ENCODE data around the gene AP5B1. TPM values are rescaled to one million over a fixed set of nuclear protein-coding genes. Genes with fewer than 3 reads are reported as not detected.

Gene AP5B1
- total RNA-seq, 4 donors from 2014 or later = 16.4 to 38.5 (median 23.3) TPM

GRCh38 chr11:65781152-65781961, 581 bp upstream of the AP5B1 start:
- DNase-seq = no peak
- Histone ChIP-seq H3K4me1 (peaks cover 49 to 90% (median 56%) of the 10 kb centered on the region in 3 donors), H3K4me3 (peak overlapping the region; percentile 79 to 100 (median 82)), H3K27ac (peak overlapping the region; percentile 88 to 95 (median 91)), H3K36me3 (peaks cover 16 to 30% (median 23%) of the 10 kb centered on the region in 3 donors), H3K9me3 (no peaks in the 10 kb centered on the region), H3K27me3 (peaks cover 0 to 19% (median 3%) of the 10 kb centered on the region in 4 donors)
- intact Hi-C loops (cut with DNase I) = loop anchor here (5.0 kb wide), 1 partner anchor 36 kb away; no protein-coding TSS in a partner anchor
- no peak for TF ChIP-seq POLR2A (IDR thresholded peaks at IDR 0.05)
- TF ChIP-seq, protein P1, sequence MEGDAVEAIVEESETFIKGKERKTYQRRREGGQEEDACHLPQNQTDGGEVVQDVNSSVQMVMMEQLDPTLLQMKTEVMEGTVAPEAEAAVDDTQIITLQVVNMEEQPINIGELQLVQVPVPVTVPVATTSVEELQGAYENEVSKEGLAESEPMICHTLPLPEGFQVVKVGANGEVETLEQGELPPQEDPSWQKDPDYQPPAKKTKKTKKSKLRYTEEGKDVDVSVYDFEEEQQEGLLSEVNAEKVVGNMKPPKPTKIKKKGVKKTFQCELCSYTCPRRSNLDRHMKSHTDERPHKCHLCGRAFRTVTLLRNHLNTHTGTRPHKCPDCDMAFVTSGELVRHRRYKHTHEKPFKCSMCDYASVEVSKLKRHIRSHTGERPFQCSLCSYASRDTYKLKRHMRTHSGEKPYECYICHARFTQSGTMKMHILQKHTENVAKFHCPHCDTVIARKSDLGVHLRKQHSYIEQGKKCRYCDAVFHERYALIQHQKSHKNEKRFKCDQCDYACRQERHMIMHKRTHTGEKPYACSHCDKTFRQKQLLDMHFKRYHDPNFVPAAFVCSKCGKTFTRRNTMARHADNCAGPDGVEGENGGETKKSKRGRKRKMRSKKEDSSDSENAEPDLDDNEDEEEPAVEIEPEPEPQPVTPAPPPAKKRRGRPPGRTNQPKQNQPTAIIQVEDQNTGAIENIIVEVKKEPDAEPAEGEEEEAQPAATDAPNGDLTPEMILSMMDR (IDR thresholded peaks at IDR 0.05) = peak in 3 of 6 experiments; percentile 29 to 47 (median 45)
- WGBS, 2 donors = 10 to 41% methylated on average over 2 to 7 of the region's 83 CpGs

DNA sequence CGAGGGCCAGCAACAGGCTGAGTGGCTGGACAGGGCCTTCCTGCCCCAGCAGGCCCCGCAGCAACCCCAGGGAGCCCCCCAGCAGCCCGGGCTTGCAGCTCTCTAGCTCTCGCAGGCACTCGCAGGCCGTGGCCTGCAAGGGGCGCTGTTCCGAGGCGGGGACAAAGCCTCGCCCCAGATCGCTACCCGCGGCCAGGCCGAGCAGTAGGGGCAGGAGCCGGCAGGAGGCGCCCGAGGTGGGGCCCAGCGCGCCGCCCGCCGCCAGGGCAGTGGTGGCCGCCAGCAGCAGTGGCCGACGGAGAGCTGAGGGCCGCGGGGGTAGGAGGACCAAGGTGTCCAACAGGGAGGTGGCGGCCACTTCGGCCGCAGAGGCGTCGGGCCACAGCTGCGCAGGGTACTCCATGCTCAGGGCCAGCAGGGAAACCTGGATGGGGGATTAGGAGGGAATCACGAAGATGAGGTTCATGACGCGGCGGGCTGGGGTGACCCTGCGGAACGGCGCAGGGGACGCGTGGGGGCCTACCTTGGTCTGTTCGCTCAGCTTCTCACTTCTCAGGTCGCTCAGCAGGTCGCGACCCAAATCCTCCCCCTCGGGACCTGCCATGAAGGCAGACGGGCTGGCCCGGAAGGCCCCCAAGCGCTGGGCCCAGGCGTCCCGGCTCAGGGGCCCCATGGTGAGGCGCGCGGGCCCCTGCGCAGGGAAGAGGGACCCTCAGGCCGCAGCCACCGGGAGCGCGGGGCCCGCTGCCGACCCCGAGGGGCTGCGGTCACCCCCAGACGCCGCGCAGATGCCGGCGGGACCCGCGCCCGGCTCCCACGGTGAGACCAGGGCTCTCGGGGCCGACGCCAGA, 632 bp downstream of the AP5B1 start:
- 4% methylated on average over 5 of the region's 76 CpGs; no CpG with 5 or more reads in 1 of the 2 donors for WGBS, 2 donors
- peak in 1 of 4 donors; percentile 68 for TF ChIP-seq POLR2A (IDR thresholded peaks at IDR 0.05)
- TF ChIP-seq, protein P1 (IDR thresholded peaks at IDR 0.05) = peak; percentile 91 to 100 (median 96)
- Histone ChIP-seq H3K27me3 (peaks cover 0 to 7% (median 0%) of the 10 kb centered on the region in 4 donors), H3K36me3 (peaks cover 16 to 33% (median 23%) of the 10 kb centered on the region in 3 donors), H3K9me3 (no peaks in the 10 kb centered on the region), H3K4me3 (peak overlapping the region; percentile 79 to 100 (median 82)), H3K27ac (peak overlapping the region; percentile 88 to 95 (median 91)), H3K4me1 (peaks cover 48 to 90% (median 53%) of the 10 kb centered on the region in 3 donors)
- intact Hi-C loops (cut with DNase I) = loop anchor here (5.0 to 10.0 kb wide), 2 partner anchors 37 to 65 kb away; partner anchors contain the start of gene KAT5
- no peak for DNase-seq

DNA sequence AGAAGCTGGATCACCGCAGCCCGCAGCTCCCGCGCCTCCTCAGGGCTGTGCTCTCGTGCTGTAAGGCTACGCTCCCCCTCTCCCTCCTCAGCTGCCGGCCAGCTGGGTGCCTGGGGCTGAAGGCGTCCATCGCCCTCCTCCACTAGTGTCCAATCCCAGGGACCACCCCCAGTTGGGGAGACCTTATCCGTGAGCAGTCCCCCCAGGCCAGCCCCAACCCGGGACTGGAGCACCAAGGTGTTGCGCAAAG, 1.2 kb downstream of the AP5B1 start:
- TF ChIP-seq, protein P1 (IDR thresholded peaks at IDR 0.05) = no peak
- TF ChIP-seq POLR2A (IDR thresholded peaks at IDR 0.05) = no peak
- intact Hi-C loops (cut with DNase I) = loop anchor here (10.0 kb wide), 1 partner anchor 65 kb away; the partner anchor contains the start of gene KAT5
- H3K9me3 ChIP-seq = no peaks in the 10 kb centered on the region
- H3K27me3 ChIP-seq = peaks cover 0 to 1% (median 0%) of the 10 kb centered on the region in 4 donors
- H3K4me3 ChIP-seq = peak overlapping the region; percentile 79 to 100 (median 82)
- no CpG with 5 or more reads among the region's 12 CpGs for WGBS, 2 donors
- H3K4me1 ChIP-seq = peaks cover 46 to 90% (median 59%) of the 10 kb centered on the region in 3 donors
- no peak for DNase-seq
- H3K27ac ChIP-seq = peak overlapping the region; percentile 88 to 95 (median 91)
- H3K36me3 ChIP-seq = peaks cover 16 to 33% (median 23%) of the 10 kb centered on the region in 3 donors

DNA sequence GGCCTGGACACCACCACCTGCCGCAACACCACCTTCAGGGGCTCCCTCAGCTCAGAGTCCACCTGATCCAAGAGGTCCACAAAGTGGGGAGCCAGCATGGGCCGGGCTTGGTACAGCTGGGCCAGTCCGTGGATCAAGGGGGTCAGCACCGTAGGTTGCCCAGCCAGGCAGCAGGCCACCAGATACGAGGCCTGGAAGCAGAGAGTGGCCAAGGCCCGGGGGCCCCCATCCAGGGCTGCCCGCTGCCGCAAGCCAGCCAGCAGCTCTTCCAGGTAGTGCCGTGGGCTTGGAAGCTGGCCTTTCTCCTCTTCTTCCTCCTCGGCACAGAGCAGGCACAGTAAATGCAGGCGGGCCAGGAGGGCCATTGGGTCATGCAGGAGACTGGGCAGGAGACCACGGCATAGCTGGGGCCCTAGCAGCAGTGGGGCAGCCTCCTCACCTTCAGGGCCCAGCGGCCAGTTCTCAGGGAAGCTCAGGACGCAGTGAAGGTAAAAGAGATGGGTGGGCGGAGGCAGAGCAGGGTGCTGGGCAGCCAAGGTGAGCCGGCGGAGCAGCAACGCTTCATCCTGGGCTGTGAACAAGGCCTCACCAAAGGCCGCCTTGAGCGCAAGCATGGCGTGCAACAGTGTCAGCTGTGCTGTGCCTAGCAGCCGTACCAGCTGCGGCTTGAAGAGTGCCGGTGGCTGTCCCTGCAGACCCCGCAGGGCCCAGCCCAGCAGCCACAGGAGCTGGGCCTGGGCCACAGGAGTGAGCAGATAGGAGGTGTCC, 1.7 kb downstream of the AP5B1 start:
- Histone ChIP-seq H3K4me3 (peak overlapping the region; percentile 79 to 100 (median 82)), H3K4me1 (peaks cover 41 to 90% (median 61%) of the 10 kb centered on the region in 3 donors), H3K9me3 (no peaks in the 10 kb centered on the region), H3K36me3 (peaks cover 16 to 33% (median 23%) of the 10 kb centered on the region in 3 donors), H3K27ac (peak overlapping the region in 3 of 4 donors; percentile 88 to 95 (median 89)), H3K27me3 (no peaks in the 10 kb centered on the region)
- no peak for DNase-seq
- TF ChIP-seq, protein P1 (IDR thresholded peaks at IDR 0.05) = no peak
- no peak for TF ChIP-seq POLR2A (IDR thresholded peaks at IDR 0.05)
- WGBS, 2 donors = 88 to 94% methylated on average over 9 to 20 of the region's 25 CpGs
- intact Hi-C loops (cut with DNase I) = loop anchor here (10.0 kb wide), 1 partner anchor 64 kb away; the partner anchor contains the start of gene KAT5

Data from esophagus squamous epithelium (tissue), 5 donors.